PC-3 (cell line): ENCODE data around the gene PLXNB3.
"Not testable (repeated sequence)": the region's sequence is repeated elsewhere in the genome, so short reads cannot be mapped to it uniquely, and the experiment has no call there.

Experiments used
- CTCF ChIP-seq: fragments of 300-600 bp; sonication (generic); conservative IDR thresholded peaks from 2 replicates; pipeline ENCODE4 v1.5.1; 2017; ENCODE audit warnings: antibody characterized with exemption, low read depth, mild to moderate bottlenecking, low read length
- EZH2 ChIP-seq: fragments of 300-600 bp; sonication (generic); IDR thresholded peaks from one replicate; pipeline ENCODE4 v1.6.1; 2017; ENCODE audit warnings: antibody characterized with exemption, mild to moderate bottlenecking, low read length; ENCODE audit not compliant: unreplicated experiment
- EZH2phosphoT487 ChIP-seq: fragments of 300-600 bp; sonication (generic); IDR thresholded peaks from 2 replicates; pipeline ENCODE4 v1.6.1; 2018; ENCODE audit warnings: mild to moderate bottlenecking, antibody characterized with exemption, low read length, borderline replicate concordance

GRCh38 chrX:153818064-153818463, 54.0 kb downstream of the PLXNB3 start:
- TF ChIP-seq CTCF, EZH2, EZH2phosphoT487: not testable (repeated sequence)
